ENCODE measurements around the gene NKAIN2.

Gene NKAIN2

GRCh38 chr6:124792386-124792785 lies 988.7 kb downstream of the NKAIN2 start:
- DNase-seq = no peak

GRCh38 chr6:124793398-124793797 lies 989.7 kb downstream of the NKAIN2 start:
- no peak for DNase-seq

GRCh38 chr6:124795643-124796463 lies 992.2 kb downstream of the NKAIN2 start:
- no peak for DNase-seq

- DNase-seq = no peak
Measured at GRCh38 chr6:124796464-124796970, 992.9 kb downstream of the NKAIN2 start.

GRCh38 chr6:124797224-124797623 lies 993.6 kb downstream of the NKAIN2 start:
- DNase-seq = no peak

GRCh38 chr6:124798942-124799496 lies 995.4 kb downstream of the NKAIN2 start:
- DNase-seq = no peak

GRCh38 chr6:124799638-124800037 lies 996.0 kb downstream of the NKAIN2 start:
- no peak for DNase-seq

- DNase-seq = no peak
Measured at GRCh38 chr6:124800222-124800621, 996.6 kb downstream of the NKAIN2 start.

GRCh38 chr6:124812067-124812466 lies 1008.4 kb downstream of the NKAIN2 start:
- DNase-seq = no peak

GRCh38 chr6:124819346-124819745 lies 1015.7 kb downstream of the NKAIN2 start:
- DNase-seq = no peak

GRCh38 chr6:124822204-124822613 lies 1018.5 kb downstream of the NKAIN2 start:
- DNase-seq = no peak

- no peak for DNase-seq
Measured at GRCh38 chr6:124822721-124823120, 1019.1 kb downstream of the NKAIN2 start.

GRCh38 chr6:124823240-124824111 lies 1019.8 kb downstream of the NKAIN2 start:
- no peak for DNase-seq

- DNase-seq = no peak
Measured at GRCh38 chr6:124825564-124825963, 1021.9 kb downstream of the NKAIN2 start.

GRCh38 chr6:124829822-124830221 lies 1026.2 kb downstream of the NKAIN2 start:
- no peak for DNase-seq

- DNase-seq = no peak
Measured at GRCh38 chr6:124830506-124830905, 1026.8 kb downstream of the NKAIN2 start.

- no peak for DNase-seq
Measured at GRCh38 chr6:124854338-124854922, 1050.8 kb downstream of the NKAIN2 start.

- no peak for DNase-seq
Measured at GRCh38 chr6:124857746-124858145, 1054.1 kb downstream of the NKAIN2 start.

GRCh38 chr6:124858564-124858963 lies 1054.9 kb downstream of the NKAIN2 start:
- no peak for DNase-seq

- DNase-seq = no peak
Measured at GRCh38 chr6:124859366-124859765, 1055.7 kb downstream of the NKAIN2 start.

GRCh38 chr6:124866040-124866439 lies 1062.4 kb downstream of the NKAIN2 start:
- DNase-seq = no peak

GRCh38 chr6:124867121-124867520 lies 1063.5 kb downstream of the NKAIN2 start:
- DNase-seq = no peak

GRCh38 chr6:124868481-124868880 lies 1064.8 kb downstream of the NKAIN2 start:
- no peak for DNase-seq

Data from activated CD4-positive, alpha-beta T cell treated with anti-CD3 and anti-CD28 coated beads, Interleukin-2, amount 50 U/mL, for 1 hour (primary cell).